HepG2 (cell line): ENCODE data around the gene ZC3H18. TPM values are rescaled to one million over a fixed set of nuclear protein-coding genes. Genes with fewer than 3 reads are reported as not detected.

ENCODE experiments used
- EP300 ChIP-seq, 3 experiments: sonication (generic) in 1 of 3; formaldehyde crosslinking in 1 of 3; IDR thresholded peaks; 2 replicates each; pipeline versions ENCODE4 v1.5.1 to v1.6.1; 2011 to 2020; ENCODE audit warnings: low read depth in 2 of 3, low read length in 2 of 3, borderline replicate concordance in 1 of 3, improper control_type of control experiment in 1 of 3, mild to moderate bottlenecking in 1 of 3, missing genetic modification reagents in 1 of 3, moderate library complexity in 1 of 3
- FIP1L1 ChIP-seq: fragments of 200-400 bp; formaldehyde crosslinking; IDR thresholded peaks from 2 replicates; pipeline ENCODE4 v1.6.1; 2018; ENCODE audit warnings: low read depth, mild to moderate bottlenecking, low read length, moderate library complexity, borderline replicate concordance; ENCODE audit not compliant: insufficient read depth
- MIXL1 ChIP-seq: IDR thresholded peaks from 2 replicates; pipeline ENCODE4 v1.6.1; 2016
- NR2C2 ChIP-seq: sonication (generic); formaldehyde crosslinking; IDR thresholded peaks from 2 replicates; pipeline ENCODE4 v1.4.0; 2020; ENCODE audit warnings: missing genetic modification reagents, mild to moderate bottlenecking, moderate library complexity, borderline replicate concordance
- PHF5A ChIP-seq: IDR thresholded peaks from one replicate; pipeline ENCODE4 v1.6.1; 2018; ENCODE audit warnings: low read depth, missing genetic modification reagents; ENCODE audit not compliant: unreplicated experiment
- SPEN ChIP-seq: sonication (generic); formaldehyde crosslinking; IDR thresholded peaks from 2 replicates; pipeline ENCODE4 v1.5.1; 2020; ENCODE audit warnings: low read depth, mild to moderate bottlenecking, missing genetic modification reagents
- ZBTB4 ChIP-seq: sonication (generic); formaldehyde crosslinking; IDR thresholded peaks from 2 replicates; pipeline ENCODE4 v1.4.0; 2020; ENCODE audit warnings: missing genetic modification reagents, mild to moderate bottlenecking, borderline replicate concordance
- ZMYM2 ChIP-seq: sonication (generic); formaldehyde crosslinking; IDR thresholded peaks from 2 replicates; pipeline ENCODE4 v1.8.0; 2022; ENCODE audit warnings: mild to moderate bottlenecking, missing genetic modification reagents
- ZNF564 ChIP-seq: sonication (generic); formaldehyde crosslinking; IDR thresholded peaks from 2 replicates; pipeline ENCODE4 v1.8.1; 2023; ENCODE audit warnings: mild to moderate bottlenecking, missing genetic modification reagents
- ZNF598 ChIP-seq: sonication (generic); formaldehyde crosslinking; IDR thresholded peaks from 2 replicates; pipeline ENCODE4 v1.5.1; 2020; ENCODE audit warnings: mild to moderate bottlenecking, missing genetic modification reagents, borderline replicate concordance
- ZNF670 ChIP-seq: sonication (generic); formaldehyde crosslinking; IDR thresholded peaks from 2 replicates; pipeline ENCODE4 v1.8.0; 2022; ENCODE audit warnings: mild to moderate bottlenecking, missing genetic modification reagents, borderline replicate concordance
- polyA plus RNA-seq, 8 experiments: library from polyadenylated mRNA; depleted of rRNA in 3 of 8; stranded (reverse) in 7 of 8; unstranded in 1 of 8; fragments of >200 nt; fragmentation: Illumina TruSeq in 4 of 8; extraction: Trizol in 4 of 8; gene quantifications; 2 replicates each; pipeline versions ENCODE4 v1.2.1 to v1.2.3, GENCODE V29; 2011 to 2016; ENCODE audit warnings: low read depth in 4 of 8, missing spikeins in 1 of 8, mixed read lengths in 1 of 8; ENCODE audit not compliant: insufficient read depth in 1 of 8
- total RNA-seq, 5 experiments: library from RNA; depleted of rRNA; stranded (reverse); fragments of >200 nt; fragmentation: Illumina TruSeq; extraction: Trizol; gene quantifications; 2 replicates each; pipeline ENCODE4 v1.2.3, GENCODE V29; 2016; ENCODE audit warnings: low read depth in 1 of 5
- TF ChIP-seq, protein P1 (sequence below): sonication (generic); formaldehyde crosslinking; IDR thresholded peaks from 2 replicates; pipeline ENCODE4 v1.4.0; 2020; ENCODE audit warnings: missing genetic modification reagents, borderline replicate concordance
- TF ChIP-seq, protein P2 (sequence below): sonication (generic); formaldehyde crosslinking; IDR thresholded peaks from 2 replicates; pipeline ENCODE4 v1.5.0; 2020; ENCODE audit warnings: mild to moderate bottlenecking, missing genetic modification reagents, borderline replicate concordance

ZC3H18 gene
- total and polyA plus RNA-seq, 2 of the 13 experiments (the other 11 are each of a cell fraction or from before 2014, with no cell fraction given): 11.2 to 27.4 TPM

DNA sequence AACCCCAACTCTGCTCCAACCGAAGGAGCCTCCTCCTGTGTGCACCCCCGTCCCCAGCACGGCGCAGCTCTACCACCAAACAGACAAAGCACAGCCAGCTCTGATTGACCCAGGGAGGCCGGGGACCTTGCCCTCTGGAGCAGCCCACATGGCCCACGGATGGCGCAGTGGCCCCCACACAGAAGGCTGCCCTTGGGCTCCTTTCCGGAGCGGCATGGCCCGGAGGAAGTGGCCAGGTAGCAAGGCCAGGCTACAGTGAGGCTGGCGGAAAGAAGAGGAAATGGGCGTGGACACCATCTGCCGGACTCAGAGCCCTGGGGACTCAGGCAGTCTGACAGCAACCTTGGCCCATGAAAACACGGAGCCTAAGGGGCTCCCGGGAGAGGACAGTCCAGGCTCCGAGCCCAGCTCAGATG lies 19.9 kb upstream of the ZC3H18 start (continued):
- TF ChIP-seq, protein P1, sequence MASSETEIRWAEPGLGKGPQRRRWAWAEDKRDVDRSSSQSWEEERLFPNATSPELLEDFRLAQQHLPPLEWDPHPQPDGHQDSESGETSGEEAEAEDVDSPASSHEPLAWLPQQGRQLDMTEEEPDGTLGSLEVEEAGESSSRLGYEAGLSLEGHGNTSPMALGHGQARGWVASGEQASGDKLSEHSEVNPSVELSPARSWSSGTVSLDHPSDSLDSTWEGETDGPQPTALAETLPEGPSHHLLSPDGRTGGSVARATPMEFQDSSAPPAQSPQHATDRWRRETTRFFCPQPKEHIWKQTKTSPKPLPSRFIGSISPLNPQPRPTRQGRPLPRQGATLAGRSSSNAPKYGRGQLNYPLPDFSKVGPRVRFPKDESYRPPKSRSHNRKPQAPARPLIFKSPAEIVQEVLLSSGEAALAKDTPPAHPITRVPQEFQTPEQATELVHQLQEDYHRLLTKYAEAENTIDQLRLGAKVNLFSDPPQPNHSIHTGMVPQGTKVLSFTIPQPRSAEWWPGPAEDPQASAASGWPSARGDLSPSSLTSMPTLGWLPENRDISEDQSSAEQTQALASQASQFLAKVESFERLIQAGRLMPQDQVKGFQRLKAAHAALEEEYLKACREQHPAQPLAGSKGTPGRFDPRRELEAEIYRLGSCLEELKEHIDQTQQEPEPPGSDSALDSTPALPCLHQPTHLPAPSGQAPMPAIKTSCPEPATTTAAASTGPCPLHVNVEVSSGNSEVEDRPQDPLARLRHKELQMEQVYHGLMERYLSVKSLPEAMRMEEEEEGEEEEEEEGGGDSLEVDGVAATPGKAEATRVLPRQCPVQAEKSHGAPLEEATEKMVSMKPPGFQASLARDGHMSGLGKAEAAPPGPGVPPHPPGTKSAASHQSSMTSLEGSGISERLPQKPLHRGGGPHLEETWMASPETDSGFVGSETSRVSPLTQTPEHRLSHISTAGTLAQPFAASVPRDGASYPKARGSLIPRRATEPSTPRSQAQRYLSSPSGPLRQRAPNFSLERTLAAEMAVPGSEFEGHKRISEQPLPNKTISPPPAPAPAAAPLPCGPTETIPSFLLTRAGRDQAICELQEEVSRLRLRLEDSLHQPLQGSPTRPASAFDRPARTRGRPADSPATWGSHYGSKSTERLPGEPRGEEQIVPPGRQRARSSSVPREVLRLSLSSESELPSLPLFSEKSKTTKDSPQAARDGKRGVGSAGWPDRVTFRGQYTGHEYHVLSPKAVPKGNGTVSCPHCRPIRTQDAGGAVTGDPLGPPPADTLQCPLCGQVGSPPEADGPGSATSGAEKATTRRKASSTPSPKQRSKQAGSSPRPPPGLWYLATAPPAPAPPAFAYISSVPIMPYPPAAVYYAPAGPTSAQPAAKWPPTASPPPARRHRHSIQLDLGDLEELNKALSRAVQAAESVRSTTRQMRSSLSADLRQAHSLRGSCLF (CRISPR knock-in tag): no peak
- TF ChIP-seq ZNF670: no peak
- TF ChIP-seq MIXL1 (CRISPR knock-in tag): no peak
- no peak for TF ChIP-seq PHF5A
- TF ChIP-seq SPEN (CRISPR knock-in tag): no peak
- no peak for TF ChIP-seq ZBTB4 (CRISPR knock-in tag)
- no peak for TF ChIP-seq FIP1L1
- no peak for TF ChIP-seq NR2C2
- TF ChIP-seq, protein P2, sequence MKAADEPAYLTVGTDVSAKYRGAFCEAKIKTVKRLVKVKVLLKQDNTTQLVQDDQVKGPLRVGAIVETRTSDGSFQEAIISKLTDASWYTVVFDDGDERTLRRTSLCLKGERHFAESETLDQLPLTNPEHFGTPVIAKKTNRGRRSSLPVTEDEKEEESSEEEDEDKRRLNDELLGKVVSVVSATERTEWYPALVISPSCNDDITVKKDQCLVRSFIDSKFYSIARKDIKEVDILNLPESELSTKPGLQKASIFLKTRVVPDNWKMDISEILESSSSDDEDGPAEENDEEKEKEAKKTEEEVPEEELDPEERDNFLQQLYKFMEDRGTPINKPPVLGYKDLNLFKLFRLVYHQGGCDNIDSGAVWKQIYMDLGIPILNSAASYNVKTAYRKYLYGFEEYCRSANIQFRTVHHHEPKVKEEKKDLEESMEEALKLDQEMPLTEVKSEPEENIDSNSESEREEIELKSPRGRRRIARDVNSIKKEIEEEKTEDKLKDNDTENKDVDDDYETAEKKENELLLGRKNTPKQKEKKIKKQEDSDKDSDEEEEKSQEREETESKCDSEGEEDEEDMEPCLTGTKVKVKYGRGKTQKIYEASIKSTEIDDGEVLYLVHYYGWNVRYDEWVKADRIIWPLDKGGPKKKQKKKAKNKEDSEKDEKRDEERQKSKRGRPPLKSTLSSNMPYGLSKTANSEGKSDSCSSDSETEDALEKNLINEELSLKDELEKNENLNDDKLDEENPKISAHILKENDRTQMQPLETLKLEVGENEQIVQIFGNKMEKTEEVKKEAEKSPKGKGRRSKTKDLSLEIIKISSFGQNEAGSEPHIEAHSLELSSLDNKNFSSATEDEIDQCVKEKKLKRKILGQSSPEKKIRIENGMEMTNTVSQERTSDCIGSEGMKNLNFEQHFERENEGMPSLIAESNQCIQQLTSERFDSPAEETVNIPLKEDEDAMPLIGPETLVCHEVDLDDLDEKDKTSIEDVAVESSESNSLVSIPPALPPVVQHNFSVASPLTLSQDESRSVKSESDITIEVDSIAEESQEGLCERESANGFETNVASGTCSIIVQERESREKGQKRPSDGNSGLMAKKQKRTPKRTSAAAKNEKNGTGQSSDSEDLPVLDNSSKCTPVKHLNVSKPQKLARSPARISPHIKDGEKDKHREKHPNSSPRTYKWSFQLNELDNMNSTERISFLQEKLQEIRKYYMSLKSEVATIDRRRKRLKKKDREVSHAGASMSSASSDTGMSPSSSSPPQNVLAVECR (CRISPR knock-in tag): peak; percentile 43; the same call in 1 of the 2 replicates
- TF ChIP-seq ZNF564: no peak
- TF ChIP-seq ZMYM2 (CRISPR knock-in tag): no peak
- no peak for TF ChIP-seq EP300 (IDR thresholded peaks at IDR 0.05; ENCODE audit: low read depth in 2 of 2, low read length in 2 of 2)
- no peak for TF ChIP-seq EP300 (CRISPR knock-in tag; IDR thresholded peaks at IDR 0.05; ENCODE audit: borderline replicate concordance)
- TF ChIP-seq ZNF598 (CRISPR knock-in tag): no peak; the same call in 1 of the 2 replicates
